K562 treated with DMSO at 1 percent for 4 hours (cell line): ENCODE results near the gene EXOC7. TPM values are rescaled to one million over a fixed set of nuclear protein-coding genes. Genes with fewer than 3 reads are reported as not detected.

ENCODE experiments used
- total RNA-seq: library from RNA; unstranded; fragments of 300-600 nt; gene quantifications from 2 replicates; pipeline ENCODE4 v1.2.3, GENCODE V29; 2022; ENCODE audit not compliant: insufficient read depth

Gene EXOC7, protein sequence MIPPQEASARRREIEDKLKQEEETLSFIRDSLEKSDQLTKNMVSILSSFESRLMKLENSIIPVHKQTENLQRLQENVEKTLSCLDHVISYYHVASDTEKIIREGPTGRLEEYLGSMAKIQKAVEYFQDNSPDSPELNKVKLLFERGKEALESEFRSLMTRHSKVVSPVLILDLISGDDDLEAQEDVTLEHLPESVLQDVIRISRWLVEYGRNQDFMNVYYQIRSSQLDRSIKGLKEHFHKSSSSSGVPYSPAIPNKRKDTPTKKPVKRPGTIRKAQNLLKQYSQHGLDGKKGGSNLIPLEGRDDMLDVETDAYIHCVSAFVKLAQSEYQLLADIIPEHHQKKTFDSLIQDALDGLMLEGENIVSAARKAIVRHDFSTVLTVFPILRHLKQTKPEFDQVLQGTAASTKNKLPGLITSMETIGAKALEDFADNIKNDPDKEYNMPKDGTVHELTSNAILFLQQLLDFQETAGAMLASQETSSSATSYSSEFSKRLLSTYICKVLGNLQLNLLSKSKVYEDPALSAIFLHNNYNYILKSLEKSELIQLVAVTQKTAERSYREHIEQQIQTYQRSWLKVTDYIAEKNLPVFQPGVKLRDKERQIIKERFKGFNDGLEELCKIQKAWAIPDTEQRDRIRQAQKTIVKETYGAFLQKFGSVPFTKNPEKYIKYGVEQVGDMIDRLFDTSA
- 24.7 and 24.9 TPM in 2 replicates for total RNA-seq

DNA sequence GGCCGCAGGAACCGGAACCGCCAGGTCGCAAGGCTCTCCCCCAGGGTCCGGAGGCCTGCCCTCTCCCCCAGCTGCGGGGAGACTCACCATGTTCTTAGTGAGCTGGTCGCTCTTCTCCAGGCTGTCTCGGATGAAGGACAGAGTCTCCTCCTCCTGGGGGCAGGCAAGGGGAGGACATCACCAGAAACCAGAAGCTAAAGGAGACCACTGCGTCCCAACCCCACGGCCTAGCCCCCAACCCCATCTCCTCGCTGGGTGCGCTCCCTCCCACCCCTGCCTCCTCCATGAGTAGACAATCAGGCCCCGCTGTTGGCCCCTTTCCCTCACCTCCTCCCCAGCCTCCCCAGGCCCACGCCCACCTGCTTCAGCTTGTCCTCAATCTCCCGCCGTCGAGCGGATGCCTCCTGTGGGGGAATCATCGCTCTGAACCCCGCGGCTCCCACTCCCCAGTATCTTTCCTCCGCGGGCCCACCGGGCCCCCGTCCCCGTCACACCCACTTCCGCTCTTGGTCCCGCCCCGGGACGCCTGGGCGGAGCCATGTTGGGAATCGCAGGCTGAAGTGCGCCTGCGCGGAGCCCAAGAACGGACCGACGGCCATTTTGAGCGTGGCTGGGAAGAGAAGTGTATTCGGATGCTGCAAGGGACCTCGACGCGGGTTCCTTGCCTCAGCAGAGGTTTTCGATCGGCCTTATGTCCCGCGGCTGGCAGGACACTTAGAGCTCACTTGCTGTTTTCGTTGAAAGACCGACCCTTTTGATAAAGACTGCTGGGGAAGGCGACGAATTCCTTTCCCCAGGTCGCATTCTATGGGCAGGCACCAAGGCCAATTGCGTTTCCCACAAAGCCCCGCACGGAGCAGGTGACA lies at the start of gene EXOC7:
TSS of gene EXOC7 (minus strand) at position 514 of the 866 bp plus-strand sequence. CDS start at position 419, 95 bp downstream.

DNA sequence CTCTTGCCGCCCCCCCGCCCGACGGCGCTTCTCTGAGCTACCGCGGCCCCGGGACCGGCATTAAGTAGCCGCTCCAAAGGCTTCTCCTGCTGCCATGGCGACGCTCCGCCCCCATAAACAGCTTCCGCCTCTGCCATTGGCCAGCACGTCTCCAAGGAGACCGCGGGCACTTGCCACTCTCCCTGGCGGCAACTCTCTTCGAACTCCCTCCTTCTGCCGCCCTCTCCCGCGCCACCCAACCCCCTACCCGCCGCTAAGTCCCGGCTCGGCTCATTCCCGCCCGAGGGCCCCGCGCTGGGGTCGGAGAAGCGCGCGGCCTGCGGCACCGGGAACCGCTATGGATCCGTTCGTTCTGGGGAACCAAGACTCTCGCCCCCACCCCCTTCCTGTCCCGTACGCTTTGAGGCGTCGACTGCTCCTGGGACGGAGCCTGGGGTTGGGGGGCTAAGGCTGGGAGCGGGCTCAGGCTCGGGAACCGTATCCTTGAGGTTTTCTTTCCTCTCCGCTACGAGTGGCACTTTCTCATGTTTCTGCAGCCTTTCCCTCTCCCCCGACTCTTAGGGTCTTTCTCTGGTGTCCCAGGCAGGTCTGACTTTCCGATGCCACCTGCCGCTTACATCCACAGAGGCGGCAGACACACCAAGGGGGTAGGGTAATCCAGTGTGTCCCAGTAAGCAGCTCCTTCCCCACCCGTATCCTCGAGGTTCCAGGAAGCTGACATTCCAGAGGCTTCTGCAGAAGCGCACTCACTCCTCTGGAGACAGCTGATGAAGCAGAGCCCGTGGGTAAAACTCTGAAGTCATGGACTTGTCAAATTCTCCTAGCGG lies 37.8 kb upstream of the EXOC7 start, which contains the start of gene FOXJ1:
TSS of gene FOXJ1 (minus strand) at position 34 of the 827 bp plus-strand sequence. CDS start 850 bp downstream, outside the sequence.

DNA sequence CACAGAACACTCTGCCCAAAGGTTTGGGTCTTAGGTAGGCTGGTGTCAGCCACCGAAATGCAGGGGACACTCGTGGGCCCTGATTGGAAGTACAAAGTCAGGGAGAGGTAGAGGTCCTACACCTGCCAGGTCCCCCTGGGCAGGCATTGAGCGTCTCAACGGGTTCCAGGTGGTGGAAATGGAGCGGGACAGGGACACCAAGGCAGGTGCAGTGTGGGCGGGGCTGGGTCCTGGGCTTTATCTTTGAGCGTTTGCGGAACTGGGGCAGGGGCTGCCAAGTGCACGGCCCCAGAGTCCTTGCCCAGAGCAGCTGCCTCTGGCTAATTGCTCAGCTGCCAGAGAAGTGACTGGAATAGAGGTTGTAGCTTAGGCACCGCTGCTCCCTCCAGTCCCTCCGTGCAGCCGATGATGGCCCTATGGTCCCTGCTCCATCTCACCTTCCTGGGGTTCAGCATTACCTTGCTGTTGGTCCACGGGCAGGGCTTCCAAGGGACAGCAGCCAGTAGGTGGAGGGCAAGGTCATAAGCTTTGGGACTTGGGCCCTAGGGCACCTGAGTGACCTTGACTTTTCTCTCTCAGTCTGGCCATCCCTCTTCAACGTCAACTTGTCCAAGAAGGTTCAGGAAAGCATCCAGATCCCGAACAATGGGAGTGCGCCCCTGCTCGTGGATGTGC lies 24.6 kb downstream of the EXOC7 start, which contains the start of gene ZACN:
TSS of gene ZACN (plus strand) at position 323 of the 675 bp plus-strand sequence. CDS start at position 406, 83 bp downstream.

DNA sequence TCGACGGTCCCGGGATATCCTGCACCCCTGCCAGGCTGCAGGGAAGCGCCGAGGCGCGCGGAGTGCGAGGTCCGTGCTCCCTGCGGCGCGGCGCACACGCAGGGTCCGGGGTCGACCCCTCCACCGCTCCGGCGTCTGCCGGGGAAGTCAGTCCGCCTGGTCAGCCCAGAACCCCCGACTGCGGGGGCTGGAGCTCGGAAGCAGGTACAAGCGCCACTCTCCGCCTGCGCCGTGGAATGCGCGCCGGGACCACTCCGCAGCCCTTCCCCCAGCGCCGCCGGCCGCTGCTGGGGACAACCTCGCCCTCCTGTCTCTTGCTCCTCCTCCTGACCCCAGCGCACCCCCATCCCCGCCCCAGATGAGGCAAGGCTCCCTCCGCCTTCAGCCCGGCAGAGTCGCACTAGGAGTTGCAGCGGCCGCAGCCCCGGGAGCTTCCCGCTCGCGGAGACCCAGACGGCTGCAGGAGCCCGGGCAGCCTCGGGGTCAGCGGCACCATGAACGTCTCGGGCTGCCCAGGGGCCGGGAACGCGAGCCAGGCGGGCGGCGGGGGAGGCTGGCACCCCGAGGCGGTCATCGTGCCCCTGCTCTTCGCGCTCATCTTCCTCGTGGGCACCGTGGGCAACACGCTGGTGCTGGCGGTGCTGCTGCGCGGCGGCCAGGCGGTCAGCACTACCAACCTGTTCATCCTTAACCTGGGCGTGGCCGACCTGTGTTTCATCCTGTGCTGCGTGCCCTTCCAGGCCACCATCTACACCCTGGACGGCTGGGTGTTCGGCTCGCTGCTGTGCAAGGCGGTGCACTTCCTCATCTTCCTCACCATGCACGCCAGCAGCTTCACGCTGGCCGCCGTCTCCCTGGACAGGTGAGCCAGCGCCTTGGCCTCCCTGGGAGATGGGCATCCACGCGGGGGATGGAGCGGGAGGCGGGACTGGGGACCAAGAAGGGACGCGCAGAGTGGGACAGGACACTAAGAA lies 28.9 kb downstream of the EXOC7 start, which contains the start of gene GALR2:
TSS of gene GALR2 (plus strand) at position 392 of the 974 bp plus-strand sequence. CDS start at position 495, 103 bp downstream.

DNA sequence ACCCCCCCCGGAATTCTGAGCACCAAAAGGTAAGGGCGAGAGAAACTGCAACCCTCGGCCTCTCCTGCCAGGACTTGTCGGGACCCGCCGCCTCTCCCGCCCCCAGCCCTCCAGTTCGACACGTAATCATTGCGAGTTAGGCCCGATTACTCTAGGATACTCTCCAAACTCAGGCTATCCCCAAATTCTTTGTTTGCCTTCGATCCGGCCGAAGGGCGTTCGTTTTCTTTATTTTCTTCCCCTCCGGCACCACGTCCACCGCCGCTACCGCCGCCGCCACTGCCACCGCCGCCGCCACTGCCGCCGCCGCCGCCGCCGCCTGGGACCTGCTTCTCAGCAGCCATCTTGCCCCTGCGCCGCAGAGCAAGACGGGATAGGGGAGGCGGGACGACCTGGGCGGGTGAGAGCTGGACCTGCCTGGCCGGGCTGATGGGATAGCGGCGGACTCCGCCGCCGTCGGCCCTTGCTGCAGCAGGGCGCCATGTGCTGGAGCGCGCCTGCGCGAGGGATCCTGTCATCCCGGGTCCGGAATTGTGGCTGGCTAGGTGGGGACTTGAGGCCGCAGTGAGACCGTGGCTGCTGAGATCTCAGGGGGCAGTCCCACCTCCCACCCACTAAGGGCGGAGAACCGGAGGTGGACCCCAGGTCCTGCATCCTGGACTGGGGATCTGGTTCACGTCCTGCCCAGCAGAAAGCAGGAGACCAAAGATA lies 31.3 kb downstream of the EXOC7 start, which contains the start of gene SRP68:
TSS of gene SRP68 (minus strand) at position 370 of the 711 bp plus-strand sequence. CDS start at position 344, 26 bp downstream.

Other genes with a start within 250 kb of the EXOC7 start
- 133 TPM in 2 replicates for gene WBP2, start 248.5 kb downstream of the EXOC7 start, total RNA-seq
- 2.6 and 3.6 TPM in 2 replicates for gene TRIM47, start 225.2 kb downstream of the EXOC7 start, total RNA-seq
- 21.2 and 26.6 TPM in 2 replicates for gene TRIM65, start 206.8 kb downstream of the EXOC7 start, total RNA-seq
- 82.4 and 95.4 TPM in 2 replicates for gene MRPL38, start 198.9 kb downstream of the EXOC7 start, total RNA-seq
- 4.3 and 6.4 TPM in 2 replicates for gene FBF1, start 162.7 kb downstream of the EXOC7 start, total RNA-seq
- 13.2 and 15.1 TPM in 2 replicates for gene ACOX1, start 124.6 kb downstream of the EXOC7 start, total RNA-seq
- 23.1 and 24.3 TPM in 2 replicates for gene TEN1, start 124.5 kb downstream of the EXOC7 start, total RNA-seq
- 3.5 and 10.1 TPM in 2 replicates for gene CDK3, start 102.9 kb downstream of the EXOC7 start, total RNA-seq
- gene EVPL, start 76.5 kb downstream of the EXOC7 start, total RNA-seq = not detected in 2 replicates
- gene SRP68, start 31.3 kb downstream of the EXOC7 start, total RNA-seq = 87.4 and 92.9 TPM in 2 replicates
- not detected in 2 replicates for gene GALR2, start 29.0 kb downstream of the EXOC7 start, total RNA-seq
- 2.0 and 4.2 TPM in 2 replicates for gene ZACN, start 24.6 kb downstream of the EXOC7 start, total RNA-seq
- gene FOXJ1, start 37.5 kb upstream of the EXOC7 start, total RNA-seq = 0.82 TPM in 1 of 2 replicates, not detected in the other
- gene RNF157, start 136.7 kb upstream of the EXOC7 start, total RNA-seq = 30.3 and 31.6 TPM in 2 replicates
- gene UBALD2, start 161.6 kb upstream of the EXOC7 start, total RNA-seq = 169 and 172 TPM in 2 replicates
- 7.0 and 7.9 TPM in 2 replicates for gene QRICH2, start 204.5 kb upstream of the EXOC7 start, total RNA-seq